ENCODE measurements around the gene NRDC.

DNA sequence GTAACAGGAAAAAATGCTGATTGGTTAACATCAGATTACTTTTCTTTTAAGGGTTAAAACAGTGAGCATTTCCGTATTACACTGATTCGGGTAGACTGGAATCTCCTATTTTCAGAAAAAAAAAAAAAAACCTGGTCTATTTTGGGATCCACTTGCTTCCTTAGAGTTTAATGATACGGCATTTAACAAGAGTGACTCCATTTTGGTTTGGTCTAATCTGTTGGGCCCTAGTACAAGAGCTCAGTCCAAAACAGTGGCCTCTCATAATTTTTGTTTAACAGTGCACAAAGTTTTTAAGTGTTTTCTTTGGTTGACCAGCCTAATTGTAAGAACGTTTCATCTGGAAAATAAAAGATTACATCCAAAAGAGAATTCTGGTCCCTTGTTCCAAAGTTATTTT lies 120.2 kb downstream of the NRDC start:
- TF ChIP-seq EP300 (IDR thresholded peaks at IDR 0.05): no peak
- TF ChIP-seq, protein P1, sequence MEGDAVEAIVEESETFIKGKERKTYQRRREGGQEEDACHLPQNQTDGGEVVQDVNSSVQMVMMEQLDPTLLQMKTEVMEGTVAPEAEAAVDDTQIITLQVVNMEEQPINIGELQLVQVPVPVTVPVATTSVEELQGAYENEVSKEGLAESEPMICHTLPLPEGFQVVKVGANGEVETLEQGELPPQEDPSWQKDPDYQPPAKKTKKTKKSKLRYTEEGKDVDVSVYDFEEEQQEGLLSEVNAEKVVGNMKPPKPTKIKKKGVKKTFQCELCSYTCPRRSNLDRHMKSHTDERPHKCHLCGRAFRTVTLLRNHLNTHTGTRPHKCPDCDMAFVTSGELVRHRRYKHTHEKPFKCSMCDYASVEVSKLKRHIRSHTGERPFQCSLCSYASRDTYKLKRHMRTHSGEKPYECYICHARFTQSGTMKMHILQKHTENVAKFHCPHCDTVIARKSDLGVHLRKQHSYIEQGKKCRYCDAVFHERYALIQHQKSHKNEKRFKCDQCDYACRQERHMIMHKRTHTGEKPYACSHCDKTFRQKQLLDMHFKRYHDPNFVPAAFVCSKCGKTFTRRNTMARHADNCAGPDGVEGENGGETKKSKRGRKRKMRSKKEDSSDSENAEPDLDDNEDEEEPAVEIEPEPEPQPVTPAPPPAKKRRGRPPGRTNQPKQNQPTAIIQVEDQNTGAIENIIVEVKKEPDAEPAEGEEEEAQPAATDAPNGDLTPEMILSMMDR (IDR thresholded peaks at IDR 0.05): no peak
